ENCODE data around the gene CEP85. TPM values are rescaled to one million over a fixed set of nuclear protein-coding genes. Genes with fewer than 3 reads are reported as not detected.

The CEP85 gene
- total RNA-seq, 2 donors from 2014 or later, result 2.8 to 4.0 TPM

- H3K27me3 ChIP-seq (replicated peaks; ENCODE audit: insufficient read depth), result no peaks in the 10 kb centered on the region
- no peak overlapping the region for H3K4me3 ChIP-seq
- no peaks in the 10 kb centered on the region for H3K36me3 ChIP-seq
- H3K9me3 ChIP-seq, result no peaks in the 10 kb centered on the region
- H3K27ac ChIP-seq, result peak overlapping the region in 1 of 2 donors; percentile 98
- no peak for ATAC-seq (ENCODE audit: insufficient number of reproducible peaks, low FRiP score, low read depth)
- no peak for TF ChIP-seq CTCF (IDR thresholded peaks at IDR 0.05)
- H3K4me1 ChIP-seq (ENCODE audit: control insufficient read depth in 1 of 2, low read depth in 2 of 2), result peaks cover 18 to 43% of the 10 kb centered on the region in 2 donors
- DNase-seq (ENCODE audit: low spot score), result no peak
Observed at GRCh38 chr1:26274801-26275425, 40.9 kb downstream of the CEP85 start.

DNA sequence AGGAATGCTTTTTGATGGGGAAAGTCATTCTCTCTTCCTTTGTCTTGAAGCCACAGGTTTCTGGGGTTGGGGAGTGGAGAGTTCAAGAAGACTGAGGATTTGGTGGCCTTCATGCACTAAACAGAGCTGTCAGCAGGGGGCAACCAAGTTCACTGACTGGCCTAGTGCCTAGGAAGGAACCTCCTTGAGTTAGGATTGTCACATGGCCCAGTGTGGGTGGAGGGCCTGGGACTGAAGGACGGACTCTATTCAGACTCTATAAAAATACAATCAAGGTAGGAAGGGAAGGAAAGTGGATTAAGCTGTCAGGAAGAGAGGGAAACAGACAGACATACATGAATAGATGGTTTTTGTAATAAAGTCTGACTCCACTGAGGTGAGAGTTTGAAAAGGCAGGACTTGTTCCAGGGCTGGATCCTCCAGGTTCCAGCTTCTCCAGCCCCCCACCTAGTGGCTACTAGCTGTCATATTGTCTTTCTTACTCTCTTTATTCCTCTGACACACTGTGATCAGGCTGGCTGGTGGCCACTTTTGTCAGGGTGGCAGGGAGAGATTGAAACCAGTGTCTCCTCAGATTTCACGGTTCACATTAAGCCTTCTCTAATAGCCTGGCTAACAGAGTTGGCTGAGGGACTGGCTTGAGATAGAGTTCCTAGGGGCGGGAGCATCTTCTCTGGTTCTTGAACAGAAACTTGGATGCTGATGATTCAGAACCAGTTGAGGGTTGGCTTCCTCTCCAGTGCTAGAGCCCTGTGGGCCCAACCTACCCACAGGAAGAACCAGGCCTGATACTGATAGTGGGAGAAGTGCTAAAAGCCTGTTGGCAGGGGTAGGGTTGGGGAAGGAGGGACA lies 41.8 kb downstream of the CEP85 start:
- Histone ChIP-seq H3K4me3 (peak overlapping the region; percentile 3), H3K27ac (peak overlapping the region; percentile 7 to 98), H3K9me3 (no peaks in the 10 kb centered on the region), H3K27me3 (replicated peaks; ENCODE audit: insufficient read depth) (no peaks in the 10 kb centered on the region), H3K4me1 (ENCODE audit: control insufficient read depth in 1 of 2, low read depth in 2 of 2) (peaks cover 21 to 47% of the 10 kb centered on the region in 2 donors), H3K36me3 (no peaks in the 10 kb centered on the region)
- ATAC-seq (ENCODE audit: insufficient number of reproducible peaks, low FRiP score, low read depth) (peak; percentile 27), DNase-seq (ENCODE audit: low spot score) (peak; percentile 62)
- TF ChIP-seq CTCF (IDR thresholded peaks at IDR 0.05), result peak; percentile 88

- H3K4me3 ChIP-seq, result no peak overlapping the region
- H3K36me3 ChIP-seq, result no peaks in the 10 kb centered on the region
- no peaks in the 10 kb centered on the region for H3K27me3 ChIP-seq (replicated peaks; ENCODE audit: insufficient read depth)
- peak overlapping the region; percentile 7 to 98 for H3K27ac ChIP-seq
- ATAC-seq (ENCODE audit: insufficient number of reproducible peaks, low FRiP score, low read depth) (no peak), DNase-seq (ENCODE audit: low spot score) (no peak)
- TF ChIP-seq CTCF (IDR thresholded peaks at IDR 0.05), result no peak
- peaks cover 27 to 53% of the 10 kb centered on the region in 2 donors for H3K4me1 ChIP-seq (ENCODE audit: control insufficient read depth in 1 of 2, low read depth in 2 of 2)
- no peaks in the 10 kb centered on the region for H3K9me3 ChIP-seq
Observed at GRCh38 chr1:26276432-26276838, 42.4 kb downstream of the CEP85 start.

DNA sequence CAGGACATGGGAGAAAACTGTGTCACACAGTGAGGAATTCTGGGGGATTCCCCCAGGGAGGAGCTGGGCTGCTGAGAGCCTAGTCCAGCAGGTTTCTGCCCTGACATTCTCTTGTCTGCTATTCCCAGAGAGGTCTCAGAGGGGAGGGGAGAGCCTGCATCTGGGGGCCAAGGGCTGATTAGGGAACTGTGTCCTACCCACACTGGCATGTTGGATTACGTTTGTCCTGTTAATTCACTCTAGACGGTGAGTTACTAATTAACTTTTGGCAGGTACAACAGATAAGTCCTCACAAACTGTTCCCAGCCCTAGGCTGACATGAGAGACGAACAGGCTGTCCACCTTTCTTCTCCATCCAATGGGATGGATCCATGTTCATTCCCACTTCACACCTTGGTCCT lies 43.3 kb downstream of the CEP85 start:
- ATAC-seq (ENCODE audit: insufficient number of reproducible peaks, low FRiP score, low read depth), result no peak
- H3K4me1 ChIP-seq (ENCODE audit: control insufficient read depth in 1 of 2, low read depth in 2 of 2), result peaks cover 34 to 62% of the 10 kb centered on the region in 2 donors

More for the DNA sequence above, 43.3 kb downstream of the CEP85 start:
- H3K9me3 ChIP-seq, result no peaks in the 10 kb centered on the region
- peak overlapping the region; percentile 94 to 98 for H3K27ac ChIP-seq
- no peaks in the 10 kb centered on the region for H3K27me3 ChIP-seq (replicated peaks; ENCODE audit: insufficient read depth)
- no peak overlapping the region for H3K4me3 ChIP-seq
- no peak for TF ChIP-seq CTCF (IDR thresholded peaks at IDR 0.05)
- no peak for DNase-seq (ENCODE audit: low spot score)
- H3K36me3 ChIP-seq, result no peaks in the 10 kb centered on the region

Measured in thoracic aorta (tissue), 2 donors.